Fibroblast of lung (primary cell): ENCODE measurements around the gene NDUFS1. TPM values are rescaled to one million over a fixed set of nuclear protein-coding genes. Genes with fewer than 3 reads are reported as not detected.
"Not testable (repeated sequence)": the region's sequence is repeated elsewhere in the genome, so short reads cannot be mapped to it uniquely, and the experiment has no call there.

Experiments used
- DNase-seq, 2 donors: peaks; one replicate each; pipeline versions ENCODE4 v3.0.0 to v3.0.0-alpha.2; 2010; ENCODE audit warnings: low read depth in 2 of 2
- H2AFZ ChIP-seq: 2 replicates; pipeline ENCODE4 v1.5.1; 2012; ENCODE audit warnings: low read length, control low read depth, inconsistent platforms
- H3K27ac ChIP-seq: 2 replicates; pipeline ENCODE4 v1.5.1; 2011; ENCODE audit warnings: low read length, control low read depth; ENCODE audit not compliant: insufficient read depth
- H3K27me3 ChIP-seq: 2 replicates; pipeline ENCODE4 v1.5.1; 2011; ENCODE audit warnings: mild to moderate bottlenecking, low read length; ENCODE audit not compliant: control insufficient read depth, insufficient read depth
- H3K36me3 ChIP-seq: 2 replicates; pipeline ENCODE4 v1.5.1; 2011; ENCODE audit warnings: low read length; ENCODE audit not compliant: control insufficient read depth, insufficient read depth
- H3K4me1 ChIP-seq: 2 replicates; pipeline ENCODE4 v1.5.1; 2011; ENCODE audit warnings: low read length; ENCODE audit not compliant: control insufficient read depth, insufficient read depth; ENCODE audit errors: extremely low read depth
- H3K4me2 ChIP-seq: 2 replicates; pipeline ENCODE4 v1.5.1; 2011; ENCODE audit warnings: low read length, control low read depth; ENCODE audit not compliant: insufficient read depth; ENCODE audit errors: extremely low read depth
- H3K4me3 ChIP-seq, 4 experiments: fragments of 200-600 bp in 1 of 4; sonication (generic) in 1 of 4; replicated peaks in 1 of 4; 2 replicates each; pipeline ENCODE4 v1.5.1; 2011 to 2016; ENCODE audit warnings: low read length in 4 of 4, low read depth in 3 of 4, mild to moderate bottlenecking in 3 of 4, control low read depth in 2 of 4, inconsistent platforms in 1 of 4, mixed read lengths in 1 of 4; ENCODE audit not compliant: insufficient read depth in 1 of 4; ENCODE audit errors: control extremely low read depth in 1 of 4
- H3K79me2 ChIP-seq: 2 replicates; pipeline ENCODE4 v1.5.1; 2012; ENCODE audit warnings: mild to moderate bottlenecking, low read length, inconsistent platforms; ENCODE audit not compliant: control insufficient read depth, insufficient read depth
- H3K9ac ChIP-seq: 2 replicates; pipeline ENCODE4 v1.5.1; 2011; ENCODE audit warnings: mild to moderate bottlenecking, low read length, control low read depth; ENCODE audit not compliant: insufficient read depth
- H3K9me3 ChIP-seq: 2 replicates; pipeline ENCODE4 v1.5.1; 2012; ENCODE audit warnings: low read depth, low read length; ENCODE audit not compliant: control insufficient read depth, insufficient read depth
- H4K20me1 ChIP-seq: 2 replicates; pipeline ENCODE4 v1.5.1; 2011; ENCODE audit warnings: low read length; ENCODE audit not compliant: control insufficient read depth, insufficient read depth; ENCODE audit errors: extremely low read depth
- CTCF ChIP-seq, 2 donors: IDR thresholded peaks in 1 of 2; conservative IDR thresholded peaks in 1 of 2; 1 replicate in 1 of 2; 2 replicates in 1 of 2; pipeline ENCODE4 v1.5.1; 2011 to 2012; ENCODE audit warnings: low read length in 2 of 2, control low read depth in 1 of 2, inconsistent platforms in 1 of 2, low read depth in 1 of 2, mild to moderate bottlenecking in 1 of 2
- EZH2 ChIP-seq: IDR thresholded peaks from 2 replicates; pipeline ENCODE4 v1.5.1; 2012; ENCODE audit warnings: low read length, control low read depth, mild to moderate bottlenecking; ENCODE audit errors: missing control alignments
- polyA plus RNA-seq, 2 donors: library from polyadenylated mRNA; depleted of rRNA in 1 of 2; stranded (reverse) in 1 of 2; unstranded in 1 of 2; fragments of >200 nt; gene quantifications; 2 replicates each; pipeline ENCODE4 v1.2.1, GENCODE V29; 2011 to 2012; ENCODE audit warnings: missing spikeins in 1 of 2
- total RNA-seq: library from RNA; depleted of rRNA; stranded (reverse); fragments of >200 nt; gene quantifications from 2 replicates; pipeline ENCODE4 v1.2.1, GENCODE V29; 2014

Gene NDUFS1
- total and polyA plus RNA-seq, 2 donors (not counting 1 experiment from before 2014, with no cell fraction given) = 128 to 133 TPM

GRCh38 chr2:206176121-206176520 lies 16.9 kb upstream of the NDUFS1 start:
- no peak overlapping the region for H3K4me3 ChIP-seq
- H3K79me2 ChIP-seq = no peaks in the 10 kb centered on the region
- DNase-seq = peak in 1 of 2 donors; percentile 68
- TF ChIP-seq EZH2 = no peak
- no peak for TF ChIP-seq CTCF (conservative IDR thresholded peaks at IDR 0.05 in 1 of 2, IDR thresholded peaks at IDR 0.05 in 1 of 2; ENCODE audit: low read depth in 1 of 2, low read length in 2 of 2)
- no peak overlapping the region for H3K9ac ChIP-seq
- no peaks in the 10 kb centered on the region for H4K20me1 ChIP-seq
- no peaks in the 10 kb centered on the region for H3K36me3 ChIP-seq
- no peak overlapping the region for H3K4me2 ChIP-seq
- H2AFZ ChIP-seq = no peak overlapping the region
- H3K27me3 ChIP-seq = no peaks in the 10 kb centered on the region
- H3K9me3 ChIP-seq = no peaks in the 10 kb centered on the region
- no peak overlapping the region for H3K27ac ChIP-seq
- H3K4me1 ChIP-seq = no peaks in the 10 kb centered on the region

- no peak overlapping the region for H3K4me3 ChIP-seq
- H3K27ac ChIP-seq = no peak overlapping the region
- H3K4me2 ChIP-seq = no peak overlapping the region
- H3K79me2 ChIP-seq = no peaks in the 10 kb centered on the region
- H3K4me1 ChIP-seq = no peaks in the 10 kb centered on the region
- TF ChIP-seq CTCF (conservative IDR thresholded peaks at IDR 0.05 in 1 of 2, IDR thresholded peaks at IDR 0.05 in 1 of 2; ENCODE audit: low read depth in 1 of 2, low read length in 2 of 2) = no peak
- TF ChIP-seq EZH2 = no peak
- H4K20me1 ChIP-seq = no peaks in the 10 kb centered on the region
- H3K9me3 ChIP-seq = no peaks in the 10 kb centered on the region
- H3K27me3 ChIP-seq = no peaks in the 10 kb centered on the region
- H3K36me3 ChIP-seq = no peaks in the 10 kb centered on the region
- H3K9ac ChIP-seq = no peak overlapping the region
- no peak for DNase-seq
- H2AFZ ChIP-seq = no peak overlapping the region
Measured at GRCh38 chr2:206173147-206173546, 13.9 kb upstream of the NDUFS1 start.

- not testable (repeated sequence) for H3K9me3 ChIP-seq, DNase-seq, H3K4me2 ChIP-seq, H3K79me2 ChIP-seq, H4K20me1 ChIP-seq, H3K27me3 ChIP-seq, H3K4me3 ChIP-seq, H3K4me1 ChIP-seq, H3K27ac ChIP-seq, H2AFZ ChIP-seq, H3K36me3 ChIP-seq, H3K9ac ChIP-seq
Measured at GRCh38 chr2:206171624-206172397, 12.6 kb upstream of the NDUFS1 start.

- H3K27me3 ChIP-seq, H3K36me3 ChIP-seq, H3K27ac ChIP-seq, H3K9ac ChIP-seq, H3K9me3 ChIP-seq, H3K4me3 ChIP-seq, H3K79me2 ChIP-seq, DNase-seq, H4K20me1 ChIP-seq, H3K4me2 ChIP-seq, H3K4me1 ChIP-seq, H2AFZ ChIP-seq: not testable (repeated sequence)
Measured at GRCh38 chr2:206168230-206168629, 9.0 kb upstream of the NDUFS1 start.
